ENCODE results near the gene PDLIM4.

The PDLIM4 gene, protein sequence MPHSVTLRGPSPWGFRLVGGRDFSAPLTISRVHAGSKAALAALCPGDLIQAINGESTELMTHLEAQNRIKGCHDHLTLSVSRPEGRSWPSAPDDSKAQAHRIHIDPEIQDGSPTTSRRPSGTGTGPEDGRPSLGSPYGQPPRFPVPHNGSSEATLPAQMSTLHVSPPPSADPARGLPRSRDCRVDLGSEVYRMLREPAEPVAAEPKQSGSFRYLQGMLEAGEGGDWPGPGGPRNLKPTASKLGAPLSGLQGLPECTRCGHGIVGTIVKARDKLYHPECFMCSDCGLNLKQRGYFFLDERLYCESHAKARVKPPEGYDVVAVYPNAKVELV

DNA sequence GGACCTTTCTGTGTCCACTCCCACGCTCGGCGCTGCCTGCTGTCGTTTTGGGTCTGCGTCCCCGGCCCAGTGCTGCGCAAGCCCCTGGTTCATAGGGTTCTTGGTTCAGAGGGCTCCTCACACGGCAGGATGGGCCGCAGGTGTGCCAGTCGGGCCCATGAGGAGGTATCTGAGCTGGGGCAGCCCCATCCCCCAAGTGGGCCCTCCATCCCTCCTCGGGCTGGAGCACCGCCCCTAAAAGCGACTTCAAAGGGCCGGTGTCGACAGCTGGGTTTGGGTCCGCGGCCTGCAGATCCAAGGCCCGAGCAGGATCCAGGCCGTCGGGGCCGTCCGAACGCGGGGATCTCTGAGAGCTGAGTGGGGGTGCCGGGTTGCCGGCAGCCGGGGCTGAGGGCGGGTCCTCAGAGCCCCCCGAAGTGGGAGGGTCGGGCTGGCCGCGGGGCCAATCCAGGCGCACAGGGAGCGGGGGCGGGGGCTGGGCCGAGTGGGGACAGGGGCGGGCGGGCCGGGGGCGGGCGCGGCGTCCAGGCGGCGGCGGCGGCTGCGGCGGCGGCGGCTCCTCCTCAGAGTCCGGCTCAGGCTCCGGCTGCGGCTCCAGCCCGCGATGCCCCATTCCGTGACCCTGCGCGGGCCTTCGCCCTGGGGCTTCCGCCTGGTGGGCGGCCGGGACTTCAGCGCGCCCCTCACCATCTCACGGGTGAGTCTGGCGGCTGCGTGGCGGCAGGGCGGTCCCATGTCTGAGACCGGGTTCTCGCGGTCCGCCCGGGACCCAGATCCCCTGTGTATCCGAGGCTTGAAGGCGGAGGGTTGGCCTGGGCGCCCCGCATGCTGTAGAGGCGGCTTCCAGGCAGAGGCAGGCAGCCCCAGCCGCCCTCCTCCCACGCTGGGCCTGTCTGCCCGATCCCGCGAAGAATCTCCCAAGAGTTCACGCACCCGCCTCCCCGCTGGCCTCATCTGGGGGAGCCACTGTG is at the start of gene PDLIM4:
PDLIM4 (plus strand) TSS at position 566 of the 971 bp plus-strand sequence; CDS start at position 605, 39 bp downstream.
- no peak for DNase-seq (ENCODE audit: low read depth in 4 of 4, low spot score in 1 of 4)

DNA sequence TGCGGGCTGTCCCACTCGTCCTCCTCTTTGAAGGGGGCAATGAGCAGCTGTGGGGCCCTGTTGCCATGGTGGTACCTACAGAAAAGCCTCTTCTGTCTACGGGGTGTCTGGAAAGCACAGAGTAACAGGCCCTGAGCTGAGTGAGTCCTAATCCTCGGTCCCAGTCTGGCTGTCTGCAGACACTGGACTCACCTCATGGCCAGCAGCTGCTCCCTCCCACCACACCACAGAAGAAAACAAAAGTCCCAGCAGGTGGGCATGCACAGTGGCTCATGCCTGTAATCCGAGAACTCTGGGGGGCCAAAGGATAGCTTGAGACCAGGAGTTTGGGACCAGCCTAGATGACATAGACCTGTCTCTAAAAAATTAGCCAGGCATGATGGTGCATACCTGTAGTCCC is 49.7 kb upstream of the PDLIM4 start:
- DNase-seq (ENCODE audit: low read depth in 4 of 4, low spot score in 1 of 4), result no peak

DNA sequence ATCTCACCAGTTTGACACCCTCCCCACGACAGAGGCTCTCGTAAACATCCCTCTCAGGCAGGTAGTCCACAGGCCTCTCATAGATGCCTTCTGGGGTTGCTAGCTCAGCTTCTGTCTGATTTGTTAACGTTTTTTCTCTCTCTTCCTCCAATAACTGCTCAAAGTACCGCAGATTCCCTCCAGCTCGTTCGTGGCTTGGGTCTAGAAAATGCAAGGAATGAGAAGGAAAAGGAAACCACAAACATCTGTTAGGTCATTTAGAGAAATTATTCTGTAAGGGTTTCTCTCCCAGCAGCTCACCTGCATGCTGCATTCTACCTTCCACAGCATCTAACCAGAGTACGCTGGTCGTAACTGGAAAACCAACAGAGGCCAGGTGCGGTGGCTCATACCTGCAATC is 48.4 kb upstream of the PDLIM4 start:
- DNase-seq (ENCODE audit: low read depth in 4 of 4, low spot score in 1 of 4), result no peak

DNA sequence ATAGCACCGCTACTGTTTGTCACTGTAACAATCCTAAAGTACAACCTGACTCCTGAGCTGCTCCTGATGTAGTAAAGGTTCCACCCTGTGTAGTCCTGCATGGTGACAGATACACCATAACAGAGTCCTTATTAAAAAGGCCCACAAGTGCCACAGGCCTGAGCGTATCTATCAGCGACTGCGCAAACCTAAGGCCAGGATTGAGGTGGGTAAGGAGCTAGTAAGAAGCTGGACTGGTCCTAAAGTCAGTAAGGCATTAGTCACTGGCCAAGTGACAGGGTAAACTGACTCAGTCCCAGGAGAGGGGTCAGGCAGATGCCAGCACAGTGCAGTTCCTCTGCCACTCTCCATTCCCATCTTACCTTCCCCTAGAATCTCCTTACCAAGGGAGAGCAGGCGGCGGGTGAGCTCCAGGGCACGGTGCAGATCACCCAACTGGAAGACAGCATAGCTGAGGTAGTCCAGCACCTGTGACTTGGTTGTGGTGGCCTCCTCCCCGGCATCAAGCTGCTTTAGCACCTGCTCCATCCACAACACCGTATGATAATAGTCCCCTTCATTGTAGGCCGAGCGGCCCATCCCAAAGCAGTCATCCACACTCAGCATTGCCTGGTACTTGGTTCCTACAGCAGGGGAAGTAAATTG is 47.5 kb upstream of the PDLIM4 start:
- no peak for DNase-seq (ENCODE audit: low read depth in 4 of 4, low spot score in 1 of 4)

DNA sequence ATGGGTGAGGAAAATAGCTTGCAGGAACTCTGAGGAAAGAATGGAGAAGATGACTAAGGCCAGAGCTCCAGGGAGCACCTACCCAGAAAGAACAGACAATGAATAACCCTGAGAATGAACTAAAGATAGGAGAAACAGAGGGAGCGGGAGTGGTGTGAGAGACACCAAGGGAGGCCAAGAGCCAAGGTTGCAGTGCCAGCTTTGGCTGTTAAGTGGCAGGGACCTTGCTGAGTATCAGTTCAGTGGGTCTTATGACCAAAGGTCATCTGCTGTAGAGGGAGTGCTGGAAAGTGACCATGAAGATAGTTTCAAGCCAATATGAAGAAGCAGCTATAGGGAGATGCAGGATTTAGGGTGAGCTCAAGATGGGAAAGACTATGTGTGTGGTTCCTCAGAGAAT is 46.6 kb upstream of the PDLIM4 start:
- no peak for DNase-seq (ENCODE audit: low read depth in 4 of 4, low spot score in 1 of 4)

DNA sequence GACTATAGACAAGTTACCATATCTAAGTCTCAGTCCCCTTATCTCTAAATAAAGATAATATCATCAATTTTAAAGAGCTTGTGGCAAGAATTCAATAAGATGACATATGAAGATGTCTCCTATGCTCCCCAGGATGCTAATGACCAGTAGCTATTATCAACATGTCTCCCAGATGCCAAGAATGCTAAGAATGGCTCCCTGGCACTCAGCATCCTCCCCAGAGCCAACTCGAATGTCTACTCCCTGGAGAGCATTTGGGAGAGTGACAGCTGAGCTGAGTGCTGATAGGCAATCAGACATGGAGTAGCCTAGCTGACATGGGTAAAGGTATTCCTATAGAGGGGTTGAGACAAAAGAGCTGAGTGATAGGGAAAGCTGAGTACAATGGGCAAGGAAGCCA is 45.7 kb upstream of the PDLIM4 start:
- no peak for DNase-seq (ENCODE audit: low read depth in 4 of 4, low spot score in 1 of 4)

DNA sequence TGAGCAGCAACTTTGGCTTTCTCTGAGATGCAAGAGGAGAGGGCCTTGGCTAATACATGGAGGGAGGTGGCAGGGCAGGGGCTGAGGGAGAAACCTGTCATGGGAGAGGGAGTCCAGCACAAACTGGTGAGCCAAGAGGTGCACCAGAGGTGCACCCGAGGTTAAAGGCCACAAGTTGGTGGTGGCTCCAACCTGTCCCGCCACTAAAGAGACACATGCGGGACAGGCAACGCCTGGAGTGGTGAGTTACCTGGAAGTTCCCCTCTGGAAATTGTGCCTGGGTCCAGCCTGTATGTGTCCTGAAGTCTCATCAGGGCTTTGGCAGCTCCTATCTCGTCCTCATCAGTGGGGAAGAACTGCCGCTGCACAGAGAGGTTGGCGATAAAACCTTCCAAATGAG is 43.8 kb upstream of the PDLIM4 start:
- no peak for DNase-seq (ENCODE audit: low read depth in 4 of 4, low spot score in 1 of 4)

DNA sequence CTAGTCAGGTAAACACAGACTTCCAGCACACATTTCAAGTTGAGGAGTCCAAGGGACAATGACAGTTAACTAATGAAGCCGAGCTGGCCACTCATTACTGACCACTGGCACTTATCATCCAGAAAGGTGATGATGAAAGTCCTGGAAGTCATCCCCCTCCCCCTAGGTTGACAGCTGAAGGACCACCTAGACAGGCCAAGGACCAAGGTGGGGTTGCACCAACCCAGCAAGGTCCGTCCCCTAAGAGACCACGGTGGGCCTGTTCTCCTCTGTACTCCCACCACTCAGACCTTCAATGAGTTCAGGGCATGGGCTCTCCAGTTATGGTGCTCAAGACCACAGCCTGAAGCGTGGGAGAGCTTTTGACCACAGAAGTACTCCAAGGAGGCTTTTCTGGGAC is 43.0 kb upstream of the PDLIM4 start:
- DNase-seq (ENCODE audit: low read depth in 4 of 4, low spot score in 1 of 4), result no peak

DNA sequence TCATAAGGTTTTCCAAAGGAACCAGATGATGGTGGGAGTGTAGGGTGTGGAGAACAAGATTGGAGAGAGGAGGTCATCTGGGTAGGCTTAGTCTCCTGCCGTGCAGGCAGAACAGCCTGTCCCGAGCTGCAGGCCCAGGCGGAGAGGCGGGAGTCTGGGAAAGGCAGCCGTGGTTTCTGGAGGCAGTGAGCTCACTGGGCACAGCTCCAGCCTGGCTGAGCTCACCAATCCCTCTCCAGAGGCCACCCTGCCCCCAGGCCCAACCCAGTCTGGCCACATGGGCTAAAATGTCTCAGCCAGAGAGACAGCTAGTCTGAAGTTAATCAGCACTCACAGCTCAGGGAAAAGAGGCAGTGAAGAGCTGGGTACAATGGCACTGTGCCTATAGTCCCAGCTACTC is 42.2 kb upstream of the PDLIM4 start:
- no peak for DNase-seq (ENCODE audit: low read depth in 4 of 4, low spot score in 1 of 4)

DNA sequence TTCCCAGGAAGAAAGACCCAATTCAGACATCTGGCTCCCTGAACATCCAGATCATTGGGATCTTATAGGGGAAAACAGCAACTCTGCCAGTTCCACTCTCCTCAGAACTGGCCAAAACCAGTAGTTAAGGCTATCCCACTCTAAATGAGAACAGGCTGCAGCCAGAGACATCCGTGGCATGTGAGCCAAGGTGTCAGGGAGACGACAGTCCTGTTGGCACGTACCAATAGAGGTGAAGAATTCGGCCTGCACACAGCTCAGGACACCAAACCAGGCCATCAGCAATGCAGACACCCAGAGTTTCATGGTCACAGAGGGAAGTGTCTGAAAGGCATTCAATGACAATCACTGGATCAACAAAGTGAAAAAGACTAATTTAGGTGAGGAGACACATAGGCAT is 39.2 kb upstream of the PDLIM4 start:
- DNase-seq (ENCODE audit: low read depth in 4 of 4, low spot score in 1 of 4), result no peak

DNA sequence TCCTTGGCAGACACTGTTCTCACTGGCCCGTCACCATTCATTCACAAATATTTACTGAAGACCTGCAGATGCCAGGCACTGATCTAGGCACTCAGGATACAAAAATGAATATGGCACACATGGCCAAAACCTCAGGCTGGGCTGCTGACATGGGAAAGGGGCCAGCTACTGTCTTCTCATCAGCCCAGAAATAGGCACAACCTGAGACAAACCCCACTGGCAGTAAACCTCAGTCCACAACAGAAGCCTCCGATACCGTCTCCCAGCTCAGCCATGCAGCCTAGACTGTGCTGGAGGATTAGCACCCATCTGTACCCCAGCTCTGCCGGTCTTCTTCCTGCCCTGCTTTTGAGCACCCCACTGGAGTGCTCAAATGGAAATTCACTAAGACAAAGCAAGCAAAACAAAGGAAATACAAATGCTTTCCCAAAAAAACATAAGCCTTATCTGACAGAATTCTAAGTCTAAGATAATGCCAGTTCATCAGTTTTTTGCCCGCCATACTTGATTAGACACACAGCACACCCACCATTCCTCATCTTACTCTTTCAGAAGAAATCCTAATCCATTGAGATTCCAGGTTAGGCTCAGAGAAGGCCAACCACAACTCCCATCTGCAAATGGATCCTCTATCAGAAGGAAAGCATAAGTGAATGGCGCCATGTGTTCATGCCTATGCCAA is 38.1 kb upstream of the PDLIM4 start:
- no peak for DNase-seq (ENCODE audit: low read depth in 4 of 4, low spot score in 1 of 4)

DNA sequence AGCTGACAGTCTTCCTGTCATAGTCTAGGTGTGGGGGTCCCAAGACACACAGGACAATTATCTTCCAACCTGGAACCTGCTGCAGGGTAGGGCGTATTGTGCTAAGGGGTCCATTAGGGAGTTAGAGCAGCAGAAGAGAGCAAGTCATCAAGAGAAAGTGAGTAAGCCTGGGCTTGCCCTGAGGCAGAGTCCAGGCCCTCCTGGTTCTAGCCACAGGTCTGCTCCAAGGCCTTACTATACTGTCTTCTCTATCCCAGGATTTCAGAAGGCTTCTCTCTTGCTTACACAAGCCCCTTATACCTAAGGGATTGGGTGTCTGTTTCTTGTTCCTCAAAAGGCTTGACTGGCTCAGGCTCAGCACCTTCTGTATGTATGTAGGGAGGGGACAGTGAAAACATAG is 37.5 kb upstream of the PDLIM4 start:
- DNase-seq (ENCODE audit: low read depth in 4 of 4, low spot score in 1 of 4), result no peak

DNA sequence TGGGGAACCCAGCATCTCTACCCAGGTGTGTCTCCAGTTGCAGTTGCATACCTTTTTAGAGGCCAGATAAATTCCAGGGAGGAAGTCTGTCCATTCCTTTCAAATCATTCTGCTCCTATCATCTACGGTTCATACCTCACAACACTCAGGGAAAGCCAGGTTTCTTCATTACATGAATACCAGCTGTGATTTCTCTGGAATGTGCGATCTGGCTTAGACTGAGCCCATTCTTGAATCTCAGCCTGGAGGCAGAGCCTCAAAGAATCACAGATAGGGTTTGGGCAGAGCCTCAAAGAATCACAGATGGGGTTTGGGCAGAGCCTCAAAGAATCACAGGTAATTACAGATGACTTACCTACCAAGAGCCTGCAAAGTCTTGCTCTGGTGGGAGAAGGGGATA is 37.0 kb upstream of the PDLIM4 start:
- no peak for DNase-seq (ENCODE audit: low read depth in 4 of 4, low spot score in 1 of 4)

DNA sequence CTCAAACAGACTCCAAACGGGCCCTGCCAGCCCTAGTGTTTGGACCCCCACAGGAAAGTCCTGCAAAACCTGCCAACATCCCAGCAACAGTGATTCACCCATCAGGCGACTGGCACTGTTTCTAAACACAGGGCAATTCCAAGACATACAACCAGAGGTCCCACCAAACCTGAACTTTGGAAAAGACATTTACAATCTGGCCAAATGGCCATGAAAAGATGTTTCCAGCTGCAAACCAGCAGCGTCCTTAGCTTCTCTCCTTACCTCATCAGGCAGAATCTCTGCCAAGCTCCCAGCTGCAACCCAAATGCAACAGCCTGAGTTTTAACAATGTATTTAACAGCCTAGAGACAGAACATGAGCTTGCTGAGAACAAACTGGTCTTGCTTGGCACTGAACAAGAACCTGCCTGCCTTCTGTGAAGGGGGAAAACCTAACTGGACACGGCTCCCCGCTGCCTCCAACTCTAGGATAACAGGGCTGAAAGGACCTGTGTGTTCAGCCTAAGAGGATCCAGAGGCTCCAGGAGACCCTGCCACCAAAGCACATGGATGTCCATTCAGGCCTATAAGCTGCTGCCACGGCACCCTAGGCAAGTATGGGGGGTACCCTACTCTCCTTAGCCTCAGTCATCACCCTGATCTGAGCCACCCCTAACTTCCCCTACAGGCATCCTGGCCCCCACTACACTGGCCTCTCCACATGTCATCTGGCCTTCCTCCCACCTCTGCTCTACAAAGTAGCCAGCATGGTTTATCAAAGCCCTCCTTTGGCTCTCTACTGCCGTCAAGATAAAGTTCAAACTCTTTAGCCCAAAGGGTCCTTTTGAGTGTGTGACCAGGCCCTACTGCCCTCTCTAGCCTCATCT is 35.5 kb upstream of the PDLIM4 start:
- DNase-seq (ENCODE audit: low read depth in 4 of 4, low spot score in 1 of 4), result no peak

DNA sequence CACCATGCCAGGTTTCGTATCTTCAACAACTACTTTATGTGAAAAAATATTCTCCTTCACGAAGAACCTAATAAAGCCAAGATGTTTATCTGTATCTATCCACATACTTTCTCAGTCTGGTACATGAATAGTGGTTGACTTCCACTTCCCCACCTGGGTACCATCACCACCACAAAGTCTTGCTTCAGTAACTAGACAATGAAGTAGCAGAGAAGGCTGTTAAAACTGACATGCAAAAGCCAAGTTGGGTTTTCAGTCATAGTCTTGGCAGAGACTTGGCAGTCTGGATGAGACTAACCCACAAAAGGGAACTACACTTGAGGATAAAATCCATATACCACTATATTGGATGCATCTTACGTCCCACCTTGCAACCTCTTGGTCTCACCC is 34.9 kb upstream of the PDLIM4 start:
- no peak for DNase-seq (ENCODE audit: low read depth in 4 of 4, low spot score in 1 of 4)

DNA sequence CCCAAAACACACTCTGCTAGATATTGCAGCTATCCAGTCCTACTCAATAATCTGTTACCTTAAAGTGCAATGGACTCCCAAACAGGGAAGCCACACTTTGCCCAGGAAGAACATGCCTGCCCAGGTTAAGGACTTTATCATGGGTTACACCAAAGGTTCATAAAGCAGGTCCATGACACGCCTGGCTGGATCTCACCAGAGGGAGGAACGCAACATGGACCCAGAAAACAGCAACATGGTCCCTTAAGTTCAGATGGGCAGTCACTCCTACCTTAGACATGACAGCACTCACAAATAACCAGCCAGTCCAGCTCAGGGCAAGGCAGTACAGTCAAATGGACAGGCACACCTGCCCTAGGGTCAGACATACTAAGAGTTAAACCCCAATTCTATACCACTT is 33.6 kb upstream of the PDLIM4 start:
- DNase-seq (ENCODE audit: low read depth in 4 of 4, low spot score in 1 of 4), result no peak

DNA sequence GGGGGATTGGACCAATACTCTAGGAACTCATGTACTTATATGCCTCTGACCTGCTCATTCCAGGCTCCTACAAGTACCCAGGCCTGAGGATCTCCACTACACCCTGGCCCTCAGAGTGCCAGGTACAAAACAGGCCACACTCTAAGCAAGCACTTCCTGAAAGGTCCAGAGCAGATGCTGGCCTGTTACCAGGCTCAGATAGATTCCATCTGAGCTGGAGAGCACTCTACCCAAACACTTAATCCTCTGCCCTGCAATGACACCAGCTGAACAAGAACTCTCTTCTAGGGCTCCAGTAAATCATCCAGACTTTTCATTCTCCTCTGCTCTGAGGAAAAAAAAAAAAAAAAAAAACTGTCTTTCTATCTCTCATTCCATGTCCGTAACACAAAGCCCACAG is 32.8 kb upstream of the PDLIM4 start:
- no peak for DNase-seq (ENCODE audit: low read depth in 4 of 4, low spot score in 1 of 4)

DNA sequence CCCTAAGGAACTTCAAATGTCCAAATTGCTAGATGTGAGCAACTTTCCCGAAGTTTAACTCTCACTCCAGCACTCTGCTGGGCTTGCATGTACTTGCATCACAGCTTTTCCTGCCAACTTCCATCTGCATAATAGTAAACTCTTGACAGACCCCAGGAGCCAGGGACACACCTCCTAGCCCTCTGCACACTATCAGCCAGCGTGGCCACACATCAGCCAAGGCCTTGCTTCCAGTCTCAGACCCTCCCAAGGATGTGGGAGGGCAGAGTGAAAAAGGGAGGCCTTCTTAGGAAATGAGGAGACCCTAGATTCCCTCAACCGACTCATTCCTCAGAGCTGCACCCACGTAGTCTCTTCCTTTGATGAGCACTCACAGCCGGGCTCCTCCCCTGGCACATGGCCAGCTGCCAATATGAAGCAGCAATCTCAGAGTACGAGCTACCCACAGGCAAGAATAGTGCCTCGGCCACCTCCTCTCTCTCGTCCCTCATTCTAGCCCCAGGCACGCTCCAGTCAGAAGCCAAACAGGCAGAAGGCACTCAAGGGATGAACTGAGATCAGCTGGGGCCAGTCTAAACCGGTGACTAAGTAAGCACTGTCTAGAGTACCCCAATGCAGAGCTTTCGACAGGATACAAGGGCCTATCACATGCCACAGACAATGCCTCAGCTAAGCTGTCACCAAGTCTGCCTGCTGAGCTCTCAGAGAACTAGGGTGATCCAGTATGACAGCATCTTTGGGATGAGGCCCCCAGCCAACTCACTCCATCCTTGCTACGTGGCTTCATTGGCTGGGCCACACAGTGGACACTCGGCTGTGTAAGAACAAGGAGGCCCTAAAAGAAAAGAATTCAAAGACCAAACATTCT is 32.1 kb upstream of the PDLIM4 start:
- peak in 1 of 4 experiments; percentile 32 for DNase-seq (ENCODE audit: low read depth in 4 of 4, low spot score in 1 of 4)

DNA sequence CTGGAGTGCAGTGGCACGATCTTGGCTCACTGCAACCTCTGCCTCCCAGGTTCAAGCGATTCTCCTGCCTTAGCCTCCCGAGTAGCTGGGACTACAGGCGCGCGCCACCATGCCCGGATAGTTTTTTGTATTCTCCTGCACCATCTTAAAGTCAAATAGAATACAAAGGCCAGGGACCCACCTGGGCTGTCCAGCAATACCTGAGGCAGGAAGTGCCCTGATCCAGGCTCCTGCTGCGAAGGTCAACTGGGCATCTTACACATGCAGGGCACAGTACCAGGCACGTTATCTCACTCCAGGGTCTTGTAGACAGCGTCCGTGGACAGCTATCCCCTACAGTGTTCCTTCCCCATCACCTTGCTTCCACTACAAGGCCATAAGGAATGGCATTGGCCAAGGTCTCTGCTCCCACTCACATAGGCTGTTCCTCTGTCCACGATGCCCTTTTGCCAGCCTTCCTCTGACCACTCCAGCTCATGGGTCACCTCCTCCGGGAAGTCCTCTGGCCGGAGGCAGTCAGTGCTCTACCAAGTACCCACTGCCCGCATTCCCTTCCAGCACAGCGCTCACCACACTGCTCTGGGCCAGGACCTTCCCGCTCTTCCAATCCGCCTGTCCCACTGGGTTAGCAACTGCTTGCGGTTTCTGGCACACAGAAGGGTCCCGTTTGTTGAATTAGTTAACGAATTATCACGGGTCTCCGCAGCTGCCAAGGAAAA is 30.8 kb upstream of the PDLIM4 start:
- no peak for DNase-seq (ENCODE audit: low read depth in 4 of 4, low spot score in 1 of 4)

Measured in stimulated activated CD4-positive, alpha-beta T cell treated with anti-CD3 and anti-CD28 coated beads, Interleukin-1b, Interleukin-23, amount 100 ng/mL, for 24 hours (primary cell).